Measurements from ENCODE around the gene CDH4.
"Not testable (repeated sequence)": the region's sequence is repeated elsewhere in the genome, so short reads cannot be mapped to it uniquely, and the experiment has no call there.

CDH4 gene

GRCh38 chr20:61445741-61446140, 193.7 kb downstream of the CDH4 start:
- H3K4me3 ChIP-seq (ENCODE audit: low read length) = no peak overlapping the region
- H3K9ac ChIP-seq (ENCODE audit: low read depth, low read length) = no peak overlapping the region
- H3K4me1 ChIP-seq (ENCODE audit: control insufficient read depth, insufficient read depth, low read length) = peaks cover 15% of the 10 kb centered on the region
- H3K27me3 ChIP-seq (ENCODE audit: control insufficient read depth, insufficient read depth, low read length) = no peaks in the 10 kb centered on the region
- no peak overlapping the region for H3K4me2 ChIP-seq (ENCODE audit: low read length)
- no peaks in the 10 kb centered on the region for H3K36me3 ChIP-seq (ENCODE audit: insufficient read depth, low read length)
- H3K9me3 ChIP-seq (replicated peaks; ENCODE audit: low read length) = no peaks in the 10 kb centered on the region

- Histone ChIP-seq H3K9ac (ENCODE audit: low read depth, low read length) (no peak overlapping the region), H3K9me3 (replicated peaks; ENCODE audit: low read length) (no peaks in the 10 kb centered on the region), H3K27me3 (ENCODE audit: control insufficient read depth, insufficient read depth, low read length) (no peaks in the 10 kb centered on the region), H3K4me2 (ENCODE audit: low read length) (no peak overlapping the region), H3K4me1 (ENCODE audit: control insufficient read depth, insufficient read depth, low read length) (peaks cover 13% of the 10 kb centered on the region), H3K4me3 (ENCODE audit: low read length) (no peak overlapping the region), H3K36me3 (ENCODE audit: insufficient read depth, low read length) (no peaks in the 10 kb centered on the region)
These were observed 195.9 kb downstream of the CDH4 start for GRCh38 chr20:61447952-61448351.

- Histone ChIP-seq H3K4me2 (ENCODE audit: low read length) (no peak overlapping the region), H3K9me3 (replicated peaks; ENCODE audit: low read length) (no peaks in the 10 kb centered on the region), H3K4me1 (ENCODE audit: control insufficient read depth, insufficient read depth, low read length) (peaks cover 11% of the 10 kb centered on the region), H3K36me3 (ENCODE audit: insufficient read depth, low read length) (no peaks in the 10 kb centered on the region), H3K4me3 (ENCODE audit: low read length) (no peak overlapping the region), H3K27me3 (ENCODE audit: control insufficient read depth, insufficient read depth, low read length) (no peaks in the 10 kb centered on the region), H3K9ac (ENCODE audit: low read depth, low read length) (no peak overlapping the region)
These were observed 196.3 kb downstream of the CDH4 start for GRCh38 chr20:61448386-61448785.

- Histone ChIP-seq H3K4me3 (ENCODE audit: low read length) (no peak overlapping the region), H3K27me3 (ENCODE audit: control insufficient read depth, insufficient read depth, low read length) (no peaks in the 10 kb centered on the region), H3K36me3 (ENCODE audit: insufficient read depth, low read length) (no peaks in the 10 kb centered on the region), H3K4me2 (ENCODE audit: low read length) (no peak overlapping the region), H3K9ac (ENCODE audit: low read depth, low read length) (no peak overlapping the region), H3K9me3 (replicated peaks; ENCODE audit: low read length) (no peaks in the 10 kb centered on the region), H3K4me1 (ENCODE audit: control insufficient read depth, insufficient read depth, low read length) (peaks cover 11% of the 10 kb centered on the region)
These were observed 197.1 kb downstream of the CDH4 start for GRCh38 chr20:61449057-61449609.

GRCh38 chr20:61449916-61450315, 197.9 kb downstream of the CDH4 start:
- peaks cover 11% of the 10 kb centered on the region for H3K4me1 ChIP-seq (ENCODE audit: control insufficient read depth, insufficient read depth, low read length)
- no peak overlapping the region for H3K4me3 ChIP-seq (ENCODE audit: low read length)
- H3K27me3 ChIP-seq (ENCODE audit: control insufficient read depth, insufficient read depth, low read length) = no peaks in the 10 kb centered on the region
- no peak overlapping the region for H3K4me2 ChIP-seq (ENCODE audit: low read length)
- no peaks in the 10 kb centered on the region for H3K36me3 ChIP-seq (ENCODE audit: insufficient read depth, low read length)
- no peaks in the 10 kb centered on the region for H3K9me3 ChIP-seq (replicated peaks; ENCODE audit: low read length)
- no peak overlapping the region for H3K9ac ChIP-seq (ENCODE audit: low read depth, low read length)

DNA sequence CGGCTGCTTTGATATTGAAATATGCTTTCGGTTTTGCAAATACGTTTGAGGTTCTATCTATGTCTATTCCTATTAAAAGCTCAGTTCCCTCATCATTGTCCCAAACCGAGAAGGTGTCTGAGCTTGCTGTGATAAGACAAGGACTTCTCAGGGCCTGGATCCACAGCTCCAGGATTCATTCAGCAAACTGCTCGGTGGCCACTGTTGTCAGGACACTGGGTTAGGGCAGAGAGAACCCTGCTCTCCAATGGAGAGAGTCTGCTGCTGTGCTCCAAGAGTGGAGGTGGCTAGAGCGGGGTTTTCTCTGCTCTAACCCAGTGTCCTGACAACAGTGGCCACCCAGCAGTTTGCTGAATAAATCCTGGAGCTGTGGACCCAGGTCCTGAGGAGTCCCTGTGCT, 198.5 kb downstream of the CDH4 start:
- H3K9me3 ChIP-seq (replicated peaks; ENCODE audit: low read length) = no peaks in the 10 kb centered on the region

GRCh38 chr20:61451009-61451408, 198.9 kb downstream of the CDH4 start:
- Histone ChIP-seq H3K4me1 (ENCODE audit: control insufficient read depth, insufficient read depth, low read length) (peaks cover 11% of the 10 kb centered on the region), H3K4me2 (ENCODE audit: low read length) (no peak overlapping the region), H3K9me3 (replicated peaks; ENCODE audit: low read length) (no peaks in the 10 kb centered on the region), H3K27me3 (ENCODE audit: control insufficient read depth, insufficient read depth, low read length) (no peaks in the 10 kb centered on the region), H3K9ac (ENCODE audit: low read depth, low read length) (no peak overlapping the region), H3K36me3 (ENCODE audit: insufficient read depth, low read length) (no peaks in the 10 kb centered on the region), H3K4me3 (ENCODE audit: low read length) (no peak overlapping the region)

More for the DNA sequence above, 198.5 kb downstream of the CDH4 start:
- Histone ChIP-seq H3K36me3 (ENCODE audit: insufficient read depth, low read length) (no peaks in the 10 kb centered on the region), H3K4me2 (ENCODE audit: low read length) (no peak overlapping the region), H3K4me3 (ENCODE audit: low read length) (no peak overlapping the region), H3K9ac (ENCODE audit: low read depth, low read length) (no peak overlapping the region), H3K4me1 (ENCODE audit: control insufficient read depth, insufficient read depth, low read length) (peaks cover 11% of the 10 kb centered on the region), H3K27me3 (ENCODE audit: control insufficient read depth, insufficient read depth, low read length) (no peaks in the 10 kb centered on the region)

- H3K36me3 ChIP-seq (ENCODE audit: insufficient read depth, low read length) = no peaks in the 10 kb centered on the region
- peaks cover 11% of the 10 kb centered on the region for H3K4me1 ChIP-seq (ENCODE audit: control insufficient read depth, insufficient read depth, low read length)
- H3K9me3 ChIP-seq (replicated peaks; ENCODE audit: low read length) = no peaks in the 10 kb centered on the region
- no peak overlapping the region for H3K4me3 ChIP-seq (ENCODE audit: low read length)
- H3K27me3 ChIP-seq (ENCODE audit: control insufficient read depth, insufficient read depth, low read length) = no peaks in the 10 kb centered on the region
- no peak overlapping the region for H3K9ac ChIP-seq (ENCODE audit: low read depth, low read length)
- no peak overlapping the region for H3K4me2 ChIP-seq (ENCODE audit: low read length)
These were observed 199.9 kb downstream of the CDH4 start for GRCh38 chr20:61451953-61452352.

DNA sequence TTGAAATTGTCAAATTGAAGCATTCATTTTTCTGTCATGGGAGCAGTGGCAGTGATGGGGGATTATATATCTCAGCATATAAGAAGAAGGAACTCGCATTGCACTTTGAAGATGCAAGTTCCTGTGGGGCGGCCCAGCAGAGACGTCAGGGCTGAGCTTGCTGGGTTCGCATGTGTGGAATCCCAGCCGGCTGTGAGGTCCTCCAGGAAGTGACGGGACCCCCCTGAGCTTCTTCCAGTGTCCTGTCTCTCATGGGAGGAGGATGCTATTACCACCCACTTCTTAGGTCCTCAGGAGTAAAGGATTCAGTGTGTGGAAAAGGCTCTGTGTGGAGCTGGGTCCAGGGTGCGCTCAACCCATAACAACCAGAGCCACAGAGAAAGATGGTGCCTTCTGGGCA, 201.2 kb downstream of the CDH4 start:
- H3K27me3 ChIP-seq (ENCODE audit: control insufficient read depth, insufficient read depth, low read length) = no peaks in the 10 kb centered on the region
- H3K4me2 ChIP-seq (ENCODE audit: low read length) = no peak overlapping the region
- H3K9me3 ChIP-seq (replicated peaks; ENCODE audit: low read length) = no peaks in the 10 kb centered on the region
- no peaks in the 10 kb centered on the region for H3K36me3 ChIP-seq (ENCODE audit: insufficient read depth, low read length)
- H3K9ac ChIP-seq (ENCODE audit: low read depth, low read length) = no peak overlapping the region
- no peak overlapping the region for H3K4me3 ChIP-seq (ENCODE audit: low read length)
- H3K4me1 ChIP-seq (ENCODE audit: control insufficient read depth, insufficient read depth, low read length) = peaks cover 11% of the 10 kb centered on the region

DNA sequence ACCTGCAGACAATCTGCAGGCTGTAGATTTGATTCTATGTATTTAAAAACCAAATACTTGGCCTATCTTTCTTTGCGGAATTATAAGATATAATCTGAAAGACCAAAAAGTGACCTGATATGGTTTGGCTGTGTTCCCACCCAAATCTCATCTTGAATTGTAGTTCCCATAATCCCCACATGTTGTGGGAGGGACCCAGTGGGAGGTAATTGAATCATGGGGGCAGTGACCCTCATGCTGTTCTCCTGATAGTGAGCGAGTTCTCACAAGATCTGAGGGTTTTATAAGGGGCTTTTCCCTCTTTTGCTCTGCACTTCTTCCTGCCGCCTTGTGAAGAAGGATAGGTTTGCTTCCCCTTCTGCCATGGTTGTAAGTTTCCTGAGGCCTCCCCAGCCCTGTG, 201.6 kb downstream of the CDH4 start:
- H3K4me1 ChIP-seq (ENCODE audit: control insufficient read depth, insufficient read depth, low read length) = peaks cover 11% of the 10 kb centered on the region
- not testable (repeated sequence) for H3K9ac ChIP-seq (ENCODE audit: low read depth, low read length); H3K36me3 ChIP-seq (ENCODE audit: insufficient read depth, low read length); H3K4me2 ChIP-seq (ENCODE audit: low read length); H3K9me3 ChIP-seq (replicated peaks; ENCODE audit: low read length); H3K27me3 ChIP-seq (ENCODE audit: control insufficient read depth, insufficient read depth, low read length); H3K4me3 ChIP-seq (ENCODE audit: low read length)

- Histone ChIP-seq H3K4me1 (ENCODE audit: control insufficient read depth, insufficient read depth, low read length) (peaks cover 10% of the 10 kb centered on the region), H3K4me2 (ENCODE audit: low read length) (no peak overlapping the region), H3K27me3 (ENCODE audit: control insufficient read depth, insufficient read depth, low read length) (no peaks in the 10 kb centered on the region), H3K9ac (ENCODE audit: low read depth, low read length) (no peak overlapping the region), H3K4me3 (ENCODE audit: low read length) (no peak overlapping the region), H3K36me3 (ENCODE audit: insufficient read depth, low read length) (no peaks in the 10 kb centered on the region), H3K9me3 (replicated peaks; ENCODE audit: low read length) (no peaks in the 10 kb centered on the region)
These were observed 202.0 kb downstream of the CDH4 start for GRCh38 chr20:61454053-61454452.

DNA sequence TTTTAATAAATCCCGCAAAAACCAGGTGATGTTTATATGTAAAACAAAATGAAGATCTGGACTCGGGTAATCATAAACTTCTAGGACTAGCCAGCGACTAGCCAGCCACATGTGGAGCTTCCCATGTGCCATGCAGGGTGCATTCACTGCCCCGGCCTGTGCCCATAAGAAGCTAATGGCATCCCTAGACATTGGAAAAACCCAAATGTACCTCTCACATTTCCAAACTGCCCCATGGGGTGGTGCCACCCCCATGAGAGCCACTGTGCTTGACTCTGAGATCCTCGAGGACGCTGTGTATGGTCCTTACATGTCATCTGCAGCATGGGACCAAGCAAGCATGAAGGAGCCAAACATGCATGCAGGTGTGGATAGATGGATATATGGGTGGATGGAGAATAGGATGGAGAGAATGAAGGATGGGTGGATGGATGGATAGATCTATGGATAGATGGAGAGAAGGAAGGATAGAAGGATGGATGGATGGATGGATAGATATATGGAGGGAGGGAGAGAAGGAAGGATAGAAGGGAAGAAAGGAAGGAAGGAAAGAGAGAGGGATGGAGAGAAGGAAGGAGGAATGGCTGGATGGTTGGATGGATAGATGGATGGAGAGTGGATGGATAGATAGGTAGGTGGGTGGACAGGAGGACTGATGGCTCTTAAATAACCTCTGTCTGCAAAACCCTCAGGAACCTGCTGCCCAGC, 203.6 kb downstream of the CDH4 start:
- Histone ChIP-seq H3K4me1 (ENCODE audit: control insufficient read depth, insufficient read depth, low read length) (no peaks in the 10 kb centered on the region), H3K9me3 (replicated peaks; ENCODE audit: low read length) (no peaks in the 10 kb centered on the region), H3K27me3 (ENCODE audit: control insufficient read depth, insufficient read depth, low read length) (no peaks in the 10 kb centered on the region), H3K4me3 (ENCODE audit: low read length) (no peak overlapping the region), H3K36me3 (ENCODE audit: insufficient read depth, low read length) (no peaks in the 10 kb centered on the region), H3K4me2 (ENCODE audit: low read length) (no peak overlapping the region), H3K9ac (ENCODE audit: low read depth, low read length) (no peak overlapping the region)
